GM12874 (cell line): Measurements from ENCODE around the gene CASK.

Experiments used
- TF ChIP-seq, protein P1 (sequence below): IDR thresholded peaks from 2 replicates; pipeline ENCODE4 v1.5.1; 2011; ENCODE audit warnings: low read depth, mild to moderate bottlenecking, control low read depth, low read length, moderate library complexity; ENCODE audit not compliant: insufficient read depth

CASK gene

GRCh38 chrX:41796577-41796976 is 126.8 kb downstream of the CASK start:
- TF ChIP-seq, protein P1, sequence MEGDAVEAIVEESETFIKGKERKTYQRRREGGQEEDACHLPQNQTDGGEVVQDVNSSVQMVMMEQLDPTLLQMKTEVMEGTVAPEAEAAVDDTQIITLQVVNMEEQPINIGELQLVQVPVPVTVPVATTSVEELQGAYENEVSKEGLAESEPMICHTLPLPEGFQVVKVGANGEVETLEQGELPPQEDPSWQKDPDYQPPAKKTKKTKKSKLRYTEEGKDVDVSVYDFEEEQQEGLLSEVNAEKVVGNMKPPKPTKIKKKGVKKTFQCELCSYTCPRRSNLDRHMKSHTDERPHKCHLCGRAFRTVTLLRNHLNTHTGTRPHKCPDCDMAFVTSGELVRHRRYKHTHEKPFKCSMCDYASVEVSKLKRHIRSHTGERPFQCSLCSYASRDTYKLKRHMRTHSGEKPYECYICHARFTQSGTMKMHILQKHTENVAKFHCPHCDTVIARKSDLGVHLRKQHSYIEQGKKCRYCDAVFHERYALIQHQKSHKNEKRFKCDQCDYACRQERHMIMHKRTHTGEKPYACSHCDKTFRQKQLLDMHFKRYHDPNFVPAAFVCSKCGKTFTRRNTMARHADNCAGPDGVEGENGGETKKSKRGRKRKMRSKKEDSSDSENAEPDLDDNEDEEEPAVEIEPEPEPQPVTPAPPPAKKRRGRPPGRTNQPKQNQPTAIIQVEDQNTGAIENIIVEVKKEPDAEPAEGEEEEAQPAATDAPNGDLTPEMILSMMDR: no peak

DNA sequence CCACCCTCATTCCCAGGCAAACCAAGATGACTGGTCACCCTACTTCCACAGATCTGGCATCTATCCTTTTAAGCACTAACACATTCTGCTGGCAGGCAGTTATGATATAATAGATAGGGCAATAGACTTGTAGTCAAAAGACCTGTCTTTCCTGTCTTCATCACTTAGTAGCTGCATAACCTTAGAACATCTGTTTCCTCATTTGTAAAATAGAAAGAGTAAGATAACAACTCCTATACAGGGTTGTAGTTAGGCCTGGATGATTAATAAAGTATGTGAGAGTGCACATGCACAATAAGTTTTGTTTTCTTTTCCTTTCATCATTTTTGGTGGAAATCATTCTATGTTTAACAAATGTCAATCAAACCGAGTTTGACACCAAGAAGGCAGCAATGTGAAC is 127.3 kb downstream of the CASK start:
- TF ChIP-seq, protein P1: no peak

DNA sequence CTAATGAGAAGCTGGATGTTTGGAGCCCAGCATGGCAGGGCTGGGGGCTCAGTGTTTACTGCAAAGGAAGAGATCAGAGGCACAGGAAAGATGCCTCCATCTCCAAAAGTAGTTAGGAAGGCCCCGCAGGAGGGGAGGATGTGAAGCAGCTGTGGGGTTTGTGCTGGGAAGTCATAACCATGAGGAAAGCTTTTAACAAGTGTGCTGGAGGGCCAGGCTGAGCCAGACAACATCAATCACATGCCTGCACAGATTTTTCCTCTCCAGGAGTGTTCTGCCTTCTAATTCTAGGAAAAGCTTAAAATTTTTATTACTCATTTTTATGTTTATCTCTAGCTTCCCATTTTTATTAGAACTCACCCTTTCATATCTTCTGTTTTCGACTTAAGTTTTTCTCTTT is 134.0 kb downstream of the CASK start:
- TF ChIP-seq, protein P1: no peak

GRCh38 chrX:41785685-41786084 is 137.7 kb downstream of the CASK start:
- TF ChIP-seq, protein P1: no peak

DNA sequence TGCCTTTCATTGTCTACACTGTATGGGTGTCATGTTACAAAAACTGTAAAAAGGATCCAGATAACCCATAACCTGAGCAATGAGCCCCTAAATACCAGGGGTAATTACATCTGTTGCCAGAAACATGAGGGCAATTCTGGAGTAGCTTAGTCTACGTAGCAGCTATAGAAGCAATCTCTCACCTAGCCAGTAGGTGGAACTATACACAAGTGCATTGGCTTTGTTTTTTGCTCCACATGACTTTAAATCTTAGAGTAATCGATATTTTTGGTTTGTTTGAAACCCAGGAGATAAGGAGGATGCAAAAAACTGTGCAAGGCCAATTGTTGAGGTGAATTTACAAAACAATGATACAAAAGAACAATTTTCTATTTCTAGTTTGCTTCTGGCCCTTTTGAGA is 141.9 kb downstream of the CASK start:
- TF ChIP-seq, protein P1: peak; percentile 50; the same call in 1 of the 2 replicates

GRCh38 chrX:41779941-41780340 is 143.4 kb downstream of the CASK start:
- TF ChIP-seq, protein P1: no peak

- TF ChIP-seq, protein P1: no peak
Measured at GRCh38 chrX:41779030-41779564, 144.3 kb downstream of the CASK start.
